Activated T-cell treated with anti-CD3 and anti-CD28 coated beads, Interleukin-2, amount 50 U/mL, for 4 hours (primary cell): ENCODE data around the gene IGFBPL1. TPM values are rescaled to one million over a fixed set of nuclear protein-coding genes. Genes with fewer than 3 reads are reported as not detected.
A peak's percentile ranks its signal among the peaks of the same experiment; 100 is the strongest.

Experiments used
- ATAC-seq, 2 donors: fragments of 200-7000 bp; cut with Tn5 transposase; one replicate each; pipeline ENCODE4 v1.10.0; 2021
- DNase-seq: peaks from one replicate; pipeline ENCODE4 v3.0.0-alpha.2; 2020
- H3K27me3 Mint-ChIP-seq: one replicate; pipeline ENCODE4 v1.8.0; 2021; ENCODE audit warnings: low read depth, mixed read lengths
- H3K36me3 Mint-ChIP-seq: one replicate; pipeline ENCODE4 v1.8.0; 2022; ENCODE audit warnings: mixed read lengths; ENCODE audit not compliant: insufficient read depth
- H3K4me1 Mint-ChIP-seq: one replicate; pipeline ENCODE4 v1.8.0; 2021; ENCODE audit warnings: low read depth, mixed read lengths
- H3K4me3 Mint-ChIP-seq: one replicate; pipeline ENCODE4 v1.8.0; 2021; ENCODE audit warnings: mild to moderate bottlenecking, moderate library complexity, mixed read lengths
- H3K9me3 Mint-ChIP-seq: one replicate; pipeline ENCODE4 v1.8.0; 2021; ENCODE audit warnings: mixed read lengths
- total RNA-seq, 3 donors: library from RNA; stranded (reverse); gene quantifications; one replicate each; pipeline ENCODE4 v1.2.1, GENCODE V29; 2021

IGFBPL1 gene
- total RNA-seq, 3 donors from 2014 or later, result 0.24 TPM; not detected in 2

GRCh38 chr9:38396371-38396671 is 27.9 kb downstream of the IGFBPL1 start:
- peaks cover 15% of the 10 kb centered on the region for H3K4me1 Mint-ChIP-seq
- ATAC-seq (no peak), DNase-seq (no peak)
- H3K27me3 Mint-ChIP-seq, result peaks cover 2% of the 10 kb centered on the region
- H3K9me3 Mint-ChIP-seq, result no peaks in the 10 kb centered on the region
- no peak overlapping the region for H3K4me3 Mint-ChIP-seq
- H3K36me3 Mint-ChIP-seq, result peaks cover 19% of the 10 kb centered on the region

DNA sequence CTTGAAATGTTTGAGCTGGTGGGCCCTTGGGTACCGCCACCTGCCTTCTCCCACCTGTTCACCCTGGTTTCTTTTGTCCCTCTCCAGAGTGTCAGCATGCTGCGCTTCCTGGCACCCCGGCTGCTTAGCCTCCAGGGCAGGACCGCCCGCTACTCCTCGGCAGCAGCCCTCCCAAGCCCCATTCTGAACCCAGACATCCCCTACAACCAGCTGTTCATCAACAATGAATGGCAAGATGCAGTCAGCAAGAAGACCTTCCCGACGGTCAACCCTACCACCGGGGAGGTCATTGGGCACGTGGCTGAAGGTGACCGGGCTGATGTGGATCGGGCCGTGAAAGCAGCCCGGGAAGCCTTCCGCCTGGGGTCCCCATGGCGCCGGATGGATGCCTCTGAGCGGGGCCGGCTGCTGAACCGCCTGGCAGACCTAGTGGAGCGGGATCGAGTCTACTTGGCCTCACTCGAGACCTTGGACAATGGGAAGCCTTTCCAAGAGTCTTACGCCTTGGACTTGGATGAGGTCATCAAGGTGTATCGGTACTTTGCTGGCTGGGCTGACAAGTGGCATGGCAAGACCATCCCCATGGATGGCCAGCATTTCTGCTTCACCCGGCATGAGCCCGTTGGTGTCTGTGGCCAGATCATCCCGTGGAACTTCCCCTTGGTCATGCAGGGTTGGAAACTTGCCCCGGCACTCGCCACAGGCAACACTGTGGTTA is 28.4 kb downstream of the IGFBPL1 start:
- H3K36me3 Mint-ChIP-seq, result peaks cover 19% of the 10 kb centered on the region
- no peak overlapping the region for H3K4me3 Mint-ChIP-seq
- DNase-seq, result no peak
- no peak for ATAC-seq
- H3K27me3 Mint-ChIP-seq, result peaks cover 2% of the 10 kb centered on the region
- H3K9me3 Mint-ChIP-seq, result no peaks in the 10 kb centered on the region
- H3K4me1 Mint-ChIP-seq, result peaks cover 15% of the 10 kb centered on the region

- ATAC-seq (no peak), DNase-seq (no peak)
- Mint-ChIP-seq H3K4me3 (peak overlapping the region; percentile 2), H3K36me3 (peaks cover 19% of the 10 kb centered on the region), H3K9me3 (no peaks in the 10 kb centered on the region), H3K4me1 (peaks cover 15% of the 10 kb centered on the region), H3K27me3 (no peaks in the 10 kb centered on the region)
These were observed 29.8 kb downstream of the IGFBPL1 start for GRCh38 chr9:38394416-38394815.

DNA sequence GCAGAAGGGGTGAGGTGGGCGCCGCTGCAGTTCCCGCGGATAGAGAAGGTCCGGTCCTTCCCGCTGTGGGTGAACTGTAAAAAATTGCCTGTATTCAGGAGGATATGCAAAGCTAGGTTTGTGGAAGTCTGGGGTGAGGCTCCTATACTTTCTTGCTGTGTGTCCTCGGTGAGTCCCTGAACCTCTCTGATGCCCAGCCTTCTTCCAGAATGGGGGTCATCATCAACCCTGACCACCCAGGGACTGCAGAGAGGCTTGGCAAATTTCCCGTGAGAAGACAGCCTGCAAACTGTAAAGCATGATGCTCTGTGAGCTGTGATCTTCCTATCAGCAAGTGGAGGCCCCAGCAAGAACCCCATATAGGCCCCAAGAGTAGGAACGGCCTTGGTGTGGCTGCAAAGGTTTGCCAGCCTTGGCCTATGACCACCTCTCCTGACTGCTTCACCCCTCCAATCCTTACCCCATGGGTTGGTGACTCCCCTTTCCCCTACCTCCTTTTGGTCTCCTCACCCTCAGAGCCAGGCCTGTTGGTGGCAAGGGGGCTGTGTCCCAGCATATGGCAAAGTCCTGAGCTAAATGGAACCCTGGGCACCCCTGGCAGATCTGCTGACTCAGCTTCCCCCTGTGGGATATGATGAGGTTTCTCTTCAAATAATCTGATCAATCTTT is 31.0 kb downstream of the IGFBPL1 start:
- ATAC-seq, result peak; percentile 4 to 6
- DNase-seq, result no peak
- peaks cover 19% of the 10 kb centered on the region for H3K36me3 Mint-ChIP-seq
- H3K9me3 Mint-ChIP-seq, result no peaks in the 10 kb centered on the region
- no peaks in the 10 kb centered on the region for H3K27me3 Mint-ChIP-seq
- H3K4me3 Mint-ChIP-seq, result peak overlapping the region; percentile 90
- peaks cover 15% of the 10 kb centered on the region for H3K4me1 Mint-ChIP-seq

- ATAC-seq, result peak; percentile 99
- Mint-ChIP-seq H3K4me3 (peak within 1 kb of the TSS; percentile 90), H3K4me1 (peaks cover 15% of the 10 kb centered on the region), H3K27me3 (no peaks in the 10 kb centered on the region), H3K36me3 (peaks cover 13% of the 10 kb centered on the region), H3K9me3 (no peaks in the 10 kb centered on the region)
- DNase-seq, result peak; percentile 56
These were observed 31.8 kb downstream of the IGFBPL1 start, which contains the start of gene ALDH1B1 for GRCh38 chr9:38392235-38393127. Gene ALDH1B1, plus strand, starts transcription at chr9:38392702. Its CDS starts 3,047 bp downstream, at chr9:38395749.

DNA sequence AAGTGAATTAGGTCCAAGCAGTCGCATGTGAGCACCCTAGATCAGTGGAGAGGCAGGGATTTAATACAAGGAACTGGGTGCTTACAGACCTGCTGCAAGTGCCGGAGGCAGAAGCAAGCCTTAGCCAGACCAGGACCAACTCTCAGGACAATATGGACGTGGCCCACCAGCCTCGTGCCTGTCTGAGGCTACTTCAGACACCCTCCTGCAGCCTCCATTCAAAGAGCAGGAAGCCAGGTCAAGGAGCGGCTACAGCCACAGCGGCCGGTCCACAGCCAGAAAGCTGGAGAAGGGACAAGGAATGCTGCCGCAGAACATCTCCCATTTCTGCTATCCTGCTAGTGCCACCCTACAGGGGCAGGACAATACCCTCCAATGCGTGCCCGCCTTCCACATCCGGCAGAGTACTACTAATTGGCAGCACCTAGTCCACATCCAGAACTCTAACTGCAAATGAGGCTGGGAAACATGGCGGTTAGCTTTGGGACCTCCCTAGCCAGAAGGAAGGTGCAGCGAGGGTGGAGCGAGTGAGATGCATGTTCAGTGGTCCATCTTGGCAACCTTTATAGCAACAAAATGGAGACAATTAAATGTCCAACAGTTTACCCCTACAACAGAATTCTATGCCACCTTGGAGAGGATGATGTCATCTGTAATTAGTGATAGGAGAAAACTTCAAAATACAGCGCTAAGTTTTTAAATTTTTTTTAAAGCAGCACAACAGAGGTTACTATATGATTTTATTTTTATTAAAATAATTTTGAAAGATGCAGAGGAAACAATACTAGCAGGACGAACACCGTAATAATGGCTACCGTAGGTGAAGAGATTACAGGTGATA is 32.8 kb downstream of the IGFBPL1 start:
- peaks cover 8% of the 10 kb centered on the region for H3K36me3 Mint-ChIP-seq

DNA sequence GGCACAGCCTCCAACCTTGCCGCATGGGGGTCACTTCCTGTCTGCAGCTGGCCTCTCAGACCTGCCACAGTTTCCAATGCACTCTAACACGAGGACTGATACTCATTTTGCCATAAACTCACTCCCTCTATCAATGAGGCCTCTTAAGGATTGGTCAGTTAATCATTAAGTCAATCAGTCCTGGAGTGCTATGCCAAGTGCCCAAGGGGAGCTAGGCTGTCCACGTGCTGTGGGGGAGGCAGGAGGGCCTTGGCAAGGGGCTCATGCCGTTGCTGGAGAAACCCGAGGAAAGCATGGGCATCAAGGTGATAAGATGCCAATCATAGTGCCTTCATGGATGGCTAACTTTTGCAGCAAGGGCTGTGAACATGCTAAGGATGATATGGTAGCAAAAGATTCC is 33.4 kb downstream of the IGFBPL1 start:
- DNase-seq, result no peak
- H3K4me3 Mint-ChIP-seq, result peak overlapping the region; percentile 46
- H3K36me3 Mint-ChIP-seq, result peaks cover 4% of the 10 kb centered on the region
- no peaks in the 10 kb centered on the region for H3K9me3 Mint-ChIP-seq
- no peaks in the 10 kb centered on the region for H3K27me3 Mint-ChIP-seq
- no peak for ATAC-seq
- H3K4me1 Mint-ChIP-seq, result peaks cover 15% of the 10 kb centered on the region

More for the DNA sequence above, 32.8 kb downstream of the IGFBPL1 start:
- ATAC-seq (no peak), DNase-seq (no peak)
- Mint-ChIP-seq H3K4me1 (peaks cover 15% of the 10 kb centered on the region), H3K9me3 (no peaks in the 10 kb centered on the region), H3K27me3 (no peaks in the 10 kb centered on the region), H3K4me3 (peak overlapping the region; percentile 90)

GRCh38 chr9:38390442-38390841 is 33.8 kb downstream of the IGFBPL1 start:
- Mint-ChIP-seq H3K9me3 (no peaks in the 10 kb centered on the region), H3K4me3 (no peak overlapping the region), H3K36me3 (peaks cover 1% of the 10 kb centered on the region), H3K27me3 (no peaks in the 10 kb centered on the region), H3K4me1 (peaks cover 15% of the 10 kb centered on the region)
- ATAC-seq (no peak), DNase-seq (no peak)

- H3K27me3 Mint-ChIP-seq, result no peaks in the 10 kb centered on the region
- no peaks in the 10 kb centered on the region for H3K9me3 Mint-ChIP-seq
- H3K4me3 Mint-ChIP-seq, result no peak overlapping the region
- DNase-seq (no peak), ATAC-seq (no peak)
- H3K4me1 Mint-ChIP-seq, result peaks cover 15% of the 10 kb centered on the region
- no peaks in the 10 kb centered on the region for H3K36me3 Mint-ChIP-seq
These were observed 34.9 kb downstream of the IGFBPL1 start for GRCh38 chr9:38389313-38389712.

- ATAC-seq (no peak), DNase-seq (no peak)
- no peak overlapping the region for H3K4me3 Mint-ChIP-seq
- no peaks in the 10 kb centered on the region for H3K27me3 Mint-ChIP-seq
- H3K9me3 Mint-ChIP-seq, result no peaks in the 10 kb centered on the region
- H3K36me3 Mint-ChIP-seq, result no peaks in the 10 kb centered on the region
- H3K4me1 Mint-ChIP-seq, result peaks cover 11% of the 10 kb centered on the region
These were observed 35.7 kb downstream of the IGFBPL1 start for GRCh38 chr9:38388283-38389223.

DNA sequence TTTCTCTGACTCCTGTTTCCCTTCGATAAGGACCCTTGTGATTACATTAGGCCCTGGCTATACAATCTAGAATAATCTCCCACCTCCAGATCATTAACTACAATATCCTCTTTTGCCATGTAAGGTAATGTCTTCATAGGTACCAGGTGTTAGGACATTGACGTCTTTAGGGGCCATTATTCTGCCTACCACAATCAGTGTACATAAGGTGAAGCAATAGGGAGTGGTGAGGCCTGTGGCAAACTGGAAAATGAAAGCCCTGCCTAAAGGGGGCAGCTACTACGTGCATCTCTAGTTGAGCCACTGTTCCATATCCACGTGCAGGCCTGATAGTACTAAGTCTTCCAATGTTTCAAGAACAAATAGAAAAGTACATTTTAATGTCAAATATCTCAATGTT is 36.5 kb downstream of the IGFBPL1 start:
- no peaks in the 10 kb centered on the region for H3K36me3 Mint-ChIP-seq
- H3K4me3 Mint-ChIP-seq, result no peak overlapping the region
- no peaks in the 10 kb centered on the region for H3K27me3 Mint-ChIP-seq
- peaks cover 3% of the 10 kb centered on the region for H3K4me1 Mint-ChIP-seq
- ATAC-seq, result no peak
- H3K9me3 Mint-ChIP-seq, result no peaks in the 10 kb centered on the region
- DNase-seq, result no peak

DNA sequence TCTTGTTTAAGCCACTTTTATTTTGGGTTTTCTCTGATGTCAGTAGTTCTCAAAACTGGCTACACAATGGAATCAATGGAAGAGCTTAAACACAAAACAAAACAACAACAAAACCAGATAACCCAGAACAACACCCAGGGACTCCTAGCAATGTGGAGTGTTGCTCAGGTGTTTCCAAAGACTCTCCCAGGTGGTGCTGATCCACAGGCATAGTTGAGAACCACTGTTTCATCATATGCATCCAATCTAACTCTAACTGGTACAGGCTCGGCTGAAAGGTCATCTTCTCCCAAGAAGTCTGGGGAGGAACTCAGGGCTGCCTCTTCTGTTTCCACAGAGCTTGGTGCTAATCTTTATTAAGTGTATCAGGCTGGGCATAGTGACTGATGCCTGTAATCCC is 37.2 kb downstream of the IGFBPL1 start:
- ATAC-seq, result no peak
- H3K9me3 Mint-ChIP-seq, result no peaks in the 10 kb centered on the region

DNA sequence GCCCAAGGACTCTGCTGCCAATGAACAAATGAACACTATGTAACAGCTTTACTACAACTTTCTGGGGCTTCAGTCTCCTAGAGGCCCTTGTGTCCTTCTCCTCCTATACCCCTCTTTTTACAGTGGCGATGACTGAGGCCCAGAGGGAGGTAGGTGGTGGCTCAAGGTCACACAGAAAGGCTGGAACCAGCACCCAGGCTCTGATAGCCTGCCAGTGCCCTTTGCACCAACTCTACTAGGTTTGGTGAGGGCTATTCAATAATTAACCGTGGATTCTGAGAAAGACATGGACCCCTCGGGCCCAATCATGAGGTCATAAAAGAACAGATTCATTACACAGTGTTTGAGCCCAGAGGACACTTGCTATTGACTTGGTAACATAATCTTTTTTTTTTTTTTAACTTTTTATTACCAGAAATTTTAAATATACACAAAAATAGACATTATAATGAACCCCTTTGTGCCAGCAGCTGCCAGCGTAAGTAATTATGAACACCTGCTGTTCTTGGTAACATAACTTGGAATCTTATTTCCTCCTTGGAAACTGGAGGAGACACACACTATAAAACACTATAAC is 37.8 kb downstream of the IGFBPL1 start:
- no peaks in the 10 kb centered on the region for H3K4me1 Mint-ChIP-seq
- H3K27me3 Mint-ChIP-seq, result no peaks in the 10 kb centered on the region
- H3K4me3 Mint-ChIP-seq, result no peak overlapping the region
- no peaks in the 10 kb centered on the region for H3K36me3 Mint-ChIP-seq
- no peaks in the 10 kb centered on the region for H3K9me3 Mint-ChIP-seq
- ATAC-seq, result no peak
- DNase-seq, result no peak

More for the DNA sequence above, 37.2 kb downstream of the IGFBPL1 start:
- no peaks in the 10 kb centered on the region for H3K36me3 Mint-ChIP-seq
- peaks cover 2% of the 10 kb centered on the region for H3K4me1 Mint-ChIP-seq
- DNase-seq, result no peak
- H3K27me3 Mint-ChIP-seq, result no peaks in the 10 kb centered on the region
- no peak overlapping the region for H3K4me3 Mint-ChIP-seq
